HG03460 (cell line): ENCODE results near the gene VPS41.

Experiments used
- ATAC-seq: cut with Tn5 transposase; IDR thresholded peaks from one replicate; pipeline ENCODE4 v1.9.1; 2021; ENCODE audit not compliant: unreplicated experiment

Gene VPS41

GRCh38 chr7:38677981-38678697 lies 230.9 kb downstream of the VPS41 start:
- no peak for ATAC-seq

GRCh38 chr7:38675494-38676106 lies 233.4 kb downstream of the VPS41 start:
- no peak for ATAC-seq

- no peak for ATAC-seq
Observed at GRCh38 chr7:38674513-38674912, 234.5 kb downstream of the VPS41 start.

DNA sequence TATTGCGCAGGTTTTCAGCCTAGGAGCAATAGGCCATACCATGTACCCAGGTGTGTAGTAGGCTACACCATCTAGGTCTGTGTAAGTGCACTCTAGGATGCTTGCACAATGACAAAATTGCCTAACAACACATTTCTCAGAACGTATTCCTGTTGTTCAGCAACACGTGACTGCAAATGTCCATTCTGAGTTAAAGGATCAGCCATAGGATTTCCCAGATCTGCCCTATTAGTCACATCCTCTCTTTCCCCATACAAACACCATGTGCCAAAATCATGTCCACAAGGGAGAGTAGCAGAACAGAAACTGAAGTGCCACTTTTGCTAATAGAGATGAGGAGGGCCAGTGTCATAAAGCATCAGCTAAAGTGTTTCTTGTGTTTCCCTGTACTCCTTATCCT lies 235.2 kb downstream of the VPS41 start:
- ATAC-seq = no peak
